Kidney (tissue), 14 donors: Measurements from ENCODE around the gene MMP21. TPM values are rescaled to one million over a fixed set of nuclear protein-coding genes. Genes with fewer than 3 reads are reported as not detected.

Source experiments
- DNase-seq, 5 donors: peaks; one replicate each; pipeline ENCODE4 v3.0.0-alpha.2; 2013 to 2020
- FAIRE-seq: peaks from 2 replicates; lab custom pipeline; 2012; peaks lifted over from hg19 to GRCh38; lab: Jason Lieb, UNC
- H3K27ac ChIP-seq, 2 donors: one replicate each; pipeline ENCODE4 v1.7.0; 2013; ENCODE audit warnings: low read depth in 2 of 2, low read length in 2 of 2, inconsistent platforms in 1 of 2
- H3K27me3 ChIP-seq: one replicate; pipeline ENCODE4 v1.7.1; 2013; ENCODE audit warnings: low read length, inconsistent platforms; ENCODE audit not compliant: control insufficient read depth, insufficient read depth
- H3K36me3 ChIP-seq, 3 donors: one replicate each; pipeline versions ENCODE4 v1.7.0 to v1.7.1; 2013; ENCODE audit warnings: low read length in 3 of 3, control low read depth in 1 of 3, inconsistent platforms in 1 of 3; ENCODE audit not compliant: insufficient read depth in 3 of 3, control insufficient read depth in 2 of 3
- H3K4me1 ChIP-seq, 3 donors: one replicate each; pipeline versions ENCODE4 v1.7.0 to v1.7.1; 2013; ENCODE audit warnings: low read length in 3 of 3, inconsistent platforms in 1 of 3, low read depth in 1 of 3; ENCODE audit not compliant: control insufficient read depth in 2 of 3, insufficient read depth in 2 of 3
- H3K4me3 ChIP-seq, 3 donors: one replicate each; pipeline versions ENCODE4 v1.7.0 to v1.8.1; 2013; ENCODE audit warnings: low read length in 3 of 3, control low read depth in 1 of 3, inconsistent platforms in 1 of 3
- H3K9ac ChIP-seq, 3 donors: one replicate each; pipeline versions ENCODE4 v1.7.0 to v1.7.1; 2013; ENCODE audit warnings: low read length in 3 of 3, control low read depth in 1 of 3, inconsistent platforms in 1 of 3
- H3K9me3 ChIP-seq, 3 donors: one replicate each; pipeline versions ENCODE4 v1.7.0 to v1.7.1; 2013; ENCODE audit warnings: low read length in 3 of 3, control low read depth in 1 of 3, inconsistent platforms in 1 of 3; ENCODE audit not compliant: control insufficient read depth in 2 of 3, insufficient read depth in 1 of 3
- CTCF ChIP-seq: IDR thresholded peaks from 3 replicates; pipeline ENCODE4 v1.5.1; 2012; ENCODE audit warnings: mild to moderate bottlenecking, moderate library complexity, borderline replicate concordance; ENCODE audit not compliant: insufficient read depth; ENCODE audit errors: extremely low read depth
- intact Hi-C: fragments of 100-400 bp; cut with DNase I; formaldehyde crosslinking; loops from one replicate; pipeline ENCODE4 v1.11.1; 2022
- polyA plus RNA-seq: library from polyadenylated mRNA; stranded (reverse); fragments of 350-450 nt; fragmentation: Illumina TruSeq; extraction: RNeasy Lipid Tissue Mini Kit (QIAGEN cat#74804); gene quantifications from one replicate; pipeline ENCODE4 v1.2.3, GENCODE V29; 2014; ENCODE audit warnings: low read depth, low replicate concordance; ENCODE audit not compliant: insufficient read depth
- total RNA-seq: library from RNA; stranded (reverse); fragmentation: NEBNext Ultra II Directional; extraction: Animal tissue kit (Norgen Biotek cat#: 25700); gene quantifications from one replicate; pipeline ENCODE4 v1.2.1, GENCODE V29; 2021
- donor health status: control.
- donor health status: control.
- donor health status: control.
- donor health status: control.
- donor health status: control.
- donor health status: DM: yes; HTN: yes; CAD: no.
- donor health status: Normal renal cell carcinoma (clear cell type).

Gene MMP21
- total and polyA plus RNA-seq, 2 donors from 2014 or later = 0.13 TPM; not detected in 1

GRCh38 chr10:125738206-125738605 is 37.4 kb downstream of the MMP21 start:
- no peak for TF ChIP-seq CTCF
- H3K4me3 ChIP-seq = no peak overlapping the region
- H3K4me1 ChIP-seq = no peaks in the 10 kb centered on the region
- no peak overlapping the region for H3K27ac ChIP-seq
- DNase-seq (no peak), FAIRE-seq (no peak)
- no peak overlapping the region for H3K9ac ChIP-seq
- no peaks in the 10 kb centered on the region for H3K27me3 ChIP-seq
- H3K9me3 ChIP-seq = no peaks in the 10 kb centered on the region
- intact Hi-C loops = no loop called here
- peaks cover 5 to 56% (median 55%) of the 10 kb centered on the region in 3 donors for H3K36me3 ChIP-seq

- Histone ChIP-seq H3K27ac (no peak overlapping the region), H3K36me3 (peaks cover 14 to 75% (median 59%) of the 10 kb centered on the region in 3 donors), H3K4me3 (no peak overlapping the region), H3K4me1 (no peaks in the 10 kb centered on the region), H3K27me3 (no peaks in the 10 kb centered on the region), H3K9ac (no peak overlapping the region), H3K9me3 (no peaks in the 10 kb centered on the region)
- intact Hi-C loops = no loop called here
- no peak for DNase-seq
- TF ChIP-seq CTCF = no peak
- FAIRE-seq = peak; percentile 35
These were observed 40.8 kb downstream of the MMP21 start for GRCh38 chr10:125734823-125735222.

GRCh38 chr10:125734148-125734547 is 41.5 kb downstream of the MMP21 start:
- H3K4me1 ChIP-seq = no peaks in the 10 kb centered on the region
- no peaks in the 10 kb centered on the region for H3K27me3 ChIP-seq
- no peak for FAIRE-seq
- DNase-seq = no peak
- no peak overlapping the region for H3K4me3 ChIP-seq
- H3K27ac ChIP-seq = no peak overlapping the region
- H3K36me3 ChIP-seq = peaks cover 17 to 77% (median 58%) of the 10 kb centered on the region in 3 donors
- intact Hi-C loops = no loop called here
- TF ChIP-seq CTCF = no peak
- H3K9me3 ChIP-seq = no peaks in the 10 kb centered on the region
- no peak overlapping the region for H3K9ac ChIP-seq

- no peaks in the 10 kb centered on the region for H3K27me3 ChIP-seq
- H3K36me3 ChIP-seq = peaks cover 35 to 87% (median 65%) of the 10 kb centered on the region in 3 donors
- TF ChIP-seq CTCF = no peak
- no peak overlapping the region for H3K4me3 ChIP-seq
- FAIRE-seq (no peak), DNase-seq (no peak)
- no peaks in the 10 kb centered on the region for H3K9me3 ChIP-seq
- no peaks in the 10 kb centered on the region for H3K4me1 ChIP-seq
- H3K27ac ChIP-seq = no peak overlapping the region
- intact Hi-C loops = no loop called here
- H3K9ac ChIP-seq = no peak overlapping the region
These were observed 48.2 kb downstream of the MMP21 start for GRCh38 chr10:125727436-125727835.
